ENCODE data around the gene NDUFC1.
"Not testable (repeated sequence)": the region's sequence is repeated elsewhere in the genome, so short reads cannot be mapped to it uniquely, and the experiment has no call there.

Gene NDUFC1

GRCh38 chr4:139266208-139266582, 36.1 kb downstream of the NDUFC1 start:
- Histone ChIP-seq H3K9ac (ENCODE audit: low read length) (peak overlapping the region; percentile 53), H3K4me2 (ENCODE audit: low read length) (peak overlapping the region; percentile 81), H3K79me2 (ENCODE audit: low read length) (no peaks in the 10 kb centered on the region), H2AFZ (ENCODE audit: low read depth, low read length) (0 out of 2 replicates have a peak overlapping the region, but pooled peaks have one; percentile 16), H3K27ac (ENCODE audit: low read length) (peak overlapping the region; percentile 84), H3K27me3 (ENCODE audit: low read depth, low read length) (peaks cover 11% of the 10 kb centered on the region; the same call in 1 of the 2 replicates), H3K9me3 (ENCODE audit: insufficient read depth, low read length) (no peaks in the 10 kb centered on the region), H3K4me3 (ENCODE audit: low read length) (peak overlapping the region; percentile 68), H3K36me3 (replicated peaks; ENCODE audit: low read depth, low read length) (no peaks in the 10 kb centered on the region), H4K20me1 (ENCODE audit: insufficient read depth, low read length) (no peaks in the 10 kb centered on the region), H3K4me1 (ENCODE audit: low read length) (peaks cover 37% of the 10 kb centered on the region)
- TF ChIP-seq EZH2phosphoT487 (IDR thresholded peaks at IDR 0.05; ENCODE audit: low read depth), result no peak
- TF ChIP-seq CTCF (IDR thresholded peaks at IDR 0.05; ENCODE audit: low read depth, low read length), result no peak; the same call in 1 of the 2 replicates

- no peak overlapping the region for H2AFZ ChIP-seq (ENCODE audit: low read depth, low read length)
- H3K36me3 ChIP-seq (replicated peaks; ENCODE audit: low read depth, low read length), result no peaks in the 10 kb centered on the region
- H3K27me3 ChIP-seq (ENCODE audit: low read depth, low read length), result peaks cover 11% of the 10 kb centered on the region; the same call in 1 of the 2 replicates
- peak overlapping the region; percentile 81 for H3K4me2 ChIP-seq (ENCODE audit: low read length)
- H3K9me3 ChIP-seq (ENCODE audit: insufficient read depth, low read length), result no peaks in the 10 kb centered on the region
- TF ChIP-seq CTCF (IDR thresholded peaks at IDR 0.05; ENCODE audit: low read depth, low read length) (no peak), EZH2phosphoT487 (IDR thresholded peaks at IDR 0.05; ENCODE audit: low read depth) (no peak)
- H3K4me1 ChIP-seq (ENCODE audit: low read length), result peaks cover 37% of the 10 kb centered on the region
- peak overlapping the region; percentile 84 for H3K27ac ChIP-seq (ENCODE audit: low read length)
- peak overlapping the region; percentile 53 for H3K9ac ChIP-seq (ENCODE audit: low read length)
- H3K79me2 ChIP-seq (ENCODE audit: low read length), result no peaks in the 10 kb centered on the region
- H4K20me1 ChIP-seq (ENCODE audit: insufficient read depth, low read length), result no peaks in the 10 kb centered on the region
- peak overlapping the region; percentile 68 for H3K4me3 ChIP-seq (ENCODE audit: low read length)
Measured at GRCh38 chr4:139265654-139266053, 36.6 kb downstream of the NDUFC1 start.

- no peak overlapping the region for H3K27ac ChIP-seq (ENCODE audit: low read length)
- no peaks in the 10 kb centered on the region for H3K36me3 ChIP-seq (replicated peaks; ENCODE audit: low read depth, low read length)
- H4K20me1 ChIP-seq (ENCODE audit: insufficient read depth, low read length), result no peaks in the 10 kb centered on the region
- H3K4me1 ChIP-seq (ENCODE audit: low read length), result peaks cover 7% of the 10 kb centered on the region
- no peaks in the 10 kb centered on the region for H3K9me3 ChIP-seq (ENCODE audit: insufficient read depth, low read length)
- H3K27me3 ChIP-seq (ENCODE audit: low read depth, low read length), result peaks cover 12% of the 10 kb centered on the region
- H3K9ac ChIP-seq (ENCODE audit: low read length), result no peak overlapping the region
- H3K4me3 ChIP-seq (ENCODE audit: low read length), result no peak overlapping the region
- TF ChIP-seq EZH2phosphoT487 (IDR thresholded peaks at IDR 0.05; ENCODE audit: low read depth) (no peak), CTCF (IDR thresholded peaks at IDR 0.05; ENCODE audit: low read depth, low read length) (no peak)
- no peaks in the 10 kb centered on the region for H3K79me2 ChIP-seq (ENCODE audit: low read length)
- no peak overlapping the region for H2AFZ ChIP-seq (ENCODE audit: low read depth, low read length)
- no peak overlapping the region for H3K4me2 ChIP-seq (ENCODE audit: low read length)
Measured at GRCh38 chr4:139256349-139256748, 45.9 kb downstream of the NDUFC1 start.

GRCh38 chr4:139255581-139255980, 46.7 kb downstream of the NDUFC1 start:
- H3K36me3 ChIP-seq (replicated peaks; ENCODE audit: low read depth, low read length); H3K4me3 ChIP-seq (ENCODE audit: low read length); H3K79me2 ChIP-seq (ENCODE audit: low read length); H3K27ac ChIP-seq (ENCODE audit: low read length); H3K4me2 ChIP-seq (ENCODE audit: low read length); H4K20me1 ChIP-seq (ENCODE audit: insufficient read depth, low read length); H3K9me3 ChIP-seq (ENCODE audit: insufficient read depth, low read length); H3K9ac ChIP-seq (ENCODE audit: low read length); H2AFZ ChIP-seq (ENCODE audit: low read depth, low read length); H3K4me1 ChIP-seq (ENCODE audit: low read length): not testable (repeated sequence)
- peaks cover 12% of the 10 kb centered on the region for H3K27me3 ChIP-seq (ENCODE audit: low read depth, low read length)

- Histone ChIP-seq H3K4me2 (ENCODE audit: low read length) (no peak overlapping the region), H3K4me1 (ENCODE audit: low read length) (peaks cover 7% of the 10 kb centered on the region), H3K9ac (ENCODE audit: low read length) (no peak overlapping the region), H3K27me3 (ENCODE audit: low read depth, low read length) (peaks cover 12% of the 10 kb centered on the region), H3K4me3 (ENCODE audit: low read length) (no peak overlapping the region), H3K79me2 (ENCODE audit: low read length) (no peaks in the 10 kb centered on the region), H3K9me3 (ENCODE audit: insufficient read depth, low read length) (no peaks in the 10 kb centered on the region), H4K20me1 (ENCODE audit: insufficient read depth, low read length) (no peaks in the 10 kb centered on the region), H3K27ac (ENCODE audit: low read length) (no peak overlapping the region), H2AFZ (ENCODE audit: low read depth, low read length) (no peak overlapping the region), H3K36me3 (replicated peaks; ENCODE audit: low read depth, low read length) (no peaks in the 10 kb centered on the region)
- TF ChIP-seq CTCF (IDR thresholded peaks at IDR 0.05; ENCODE audit: low read depth, low read length) (no peak), EZH2phosphoT487 (IDR thresholded peaks at IDR 0.05; ENCODE audit: low read depth) (no peak)
Measured at GRCh38 chr4:139253713-139254112, 48.6 kb downstream of the NDUFC1 start.
